Ishikawa (cell line): Measurements from ENCODE around the gene LRGUK.

Experiments
- CEBPB ChIP-seq: IDR thresholded peaks from 2 replicates; pipeline ENCODE4 v1.6.1; 2012
- CREB1 ChIP-seq: IDR thresholded peaks from 2 replicates; pipeline ENCODE4 v1.6.1; 2012; ENCODE audit warnings: low read depth
- EGR1 ChIP-seq: IDR thresholded peaks from 2 replicates; pipeline ENCODE4 v1.6.1; 2012
- EP300 ChIP-seq: IDR thresholded peaks from 2 replicates; pipeline ENCODE4 v1.6.1; 2012; ENCODE audit warnings: borderline replicate concordance
- FOXM1 ChIP-seq: IDR thresholded peaks from 2 replicates; pipeline ENCODE4 v1.6.1; 2012; ENCODE audit warnings: low read depth, borderline replicate concordance
- MAX ChIP-seq: IDR thresholded peaks from 2 replicates; pipeline ENCODE4 v1.6.1; 2012
- NFIC ChIP-seq: IDR thresholded peaks from 2 replicates; pipeline ENCODE4 v1.6.1; 2012
- RAD21 ChIP-seq: IDR thresholded peaks from 2 replicates; pipeline ENCODE4 v1.6.1; 2012; ENCODE audit warnings: low read depth
- REST ChIP-seq: IDR thresholded peaks from 2 replicates; pipeline ENCODE4 v1.6.1; 2012; ENCODE audit warnings: low read depth, mild to moderate bottlenecking
- TAF1 ChIP-seq: IDR thresholded peaks from 2 replicates; pipeline ENCODE4 v1.6.1; 2012; ENCODE audit warnings: low read depth, mild to moderate bottlenecking
- TCF12 ChIP-seq: IDR thresholded peaks from 2 replicates; pipeline ENCODE4 v1.6.1; 2012; ENCODE audit warnings: low read depth
- TEAD4 ChIP-seq: IDR thresholded peaks from 2 replicates; pipeline ENCODE4 v1.6.1; 2012
- USF1 ChIP-seq: IDR thresholded peaks from 2 replicates; pipeline ENCODE4 v1.6.1; 2012
- YY1 ChIP-seq: IDR thresholded peaks from 2 replicates; pipeline ENCODE4 v1.6.1; 2012; ENCODE audit warnings: low read depth
- ZBTB7A ChIP-seq: IDR thresholded peaks from 2 replicates; pipeline ENCODE4 v1.6.1; 2012; ENCODE audit warnings: low read depth

Gene LRGUK

GRCh38 chr7:134089446-134089845, 37.7 kb upstream of the LRGUK start:
- no peak for TF ChIP-seq YY1
- no peak for TF ChIP-seq MAX
- TF ChIP-seq TAF1, result no peak
- TF ChIP-seq ZBTB7A, result no peak
- TF ChIP-seq REST, result no peak
- no peak for TF ChIP-seq CREB1
- 0 out of 2 replicates have a peak, but pooled peaks have one; percentile 32 for TF ChIP-seq USF1

- no peak for TF ChIP-seq TAF1
- no peak for TF ChIP-seq TEAD4
- no peak for TF ChIP-seq NFIC
- TF ChIP-seq REST, result no peak
- TF ChIP-seq ZBTB7A, result no peak
- no peak for TF ChIP-seq EP300
- TF ChIP-seq FOXM1, result no peak
- no peak for TF ChIP-seq YY1
- TF ChIP-seq MAX, result no peak
- TF ChIP-seq EGR1, result no peak
- no peak for TF ChIP-seq USF1
- no peak for TF ChIP-seq TCF12
Measured at GRCh38 chr7:134098072-134098471, 29.1 kb upstream of the LRGUK start.

GRCh38 chr7:134101716-134102115, 25.4 kb upstream of the LRGUK start:
- TF ChIP-seq USF1 (no peak), TAF1 (no peak), CREB1 (no peak), CEBPB (no peak), NFIC (no peak), TCF12 (no peak), EGR1 (no peak), ZBTB7A (no peak), FOXM1 (no peak), RAD21 (no peak), TEAD4 (no peak), MAX (no peak), EP300 (no peak), YY1 (no peak), REST (no peak)

- TF ChIP-seq EP300 (no peak), MAX (no peak), RAD21 (no peak), USF1 (no peak), CREB1 (no peak), TCF12 (no peak), EGR1 (no peak), REST (no peak), NFIC (no peak), TAF1 (no peak), TEAD4 (no peak), ZBTB7A (no peak), YY1 (no peak)
Measured at GRCh38 chr7:134104166-134104565, 23.0 kb upstream of the LRGUK start.
